A673 (cell line): Measurements from ENCODE around the gene SENP7. TPM values are rescaled to one million over a fixed set of nuclear protein-coding genes. Genes with fewer than 3 reads are reported as not detected.

Source experiments
- BruUV-seq: library from RNA; stranded (reverse); fragments of 400-500 nt; replicated peaks from 2 replicates; lab custom pipeline; 2021; lab: Mats Ljungman, UMichigan
- CTCF ChIA-PET: fragments of 300-600 bp; sonication (Branson Sonifier 250); formaldehyde crosslinking; loops from one replicate; lab custom pipeline; 2022; ENCODE audit warnings: antibody characterized with exemption; lab: Charles Lee
- POLR2A ChIA-PET: fragments of 300-600 bp; sonication (Branson Sonifier 250); formaldehyde crosslinking; loops from one replicate; lab custom pipeline; 2022; ENCODE audit warnings: antibody characterized with exemption; ENCODE audit not compliant: low non-redundant PET; lab: Charles Lee
- DNase-seq: peaks from one replicate; pipeline ENCODE4 v3.0.0-alpha.2; 2015; ENCODE audit warnings: low spot score
- H3K27ac ChIP-seq: fragments of 200-600 bp; sonication (generic); 2 replicates; pipeline ENCODE4 v1.5.1; 2016; ENCODE audit warnings: mixed run types, low read depth, mild to moderate bottlenecking, mixed read lengths, antibody characterized with exemption, low read length; ENCODE audit not compliant: poor library complexity, severe bottlenecking
- H3K27me3 ChIP-seq: fragments of 200-600 bp; sonication (generic); replicated peaks from 2 replicates; pipeline ENCODE4 v1.6.1; 2017; ENCODE audit warnings: mixed run types, low read depth, mild to moderate bottlenecking, mixed read lengths, antibody characterized with exemption, low read length; ENCODE audit not compliant: insufficient read depth, poor library complexity
- H3K36me3 ChIP-seq: fragments of 200-600 bp; sonication (generic); 2 replicates; pipeline ENCODE4 v1.6.1; 2016; ENCODE audit warnings: mixed run types, mild to moderate bottlenecking, mixed read lengths, antibody characterized with exemption, low read length; ENCODE audit not compliant: insufficient read depth, poor library complexity, severe bottlenecking
- H3K4me1 ChIP-seq: fragments of 200-600 bp; sonication (generic); 2 replicates; pipeline ENCODE4 v1.6.1; 2017; ENCODE audit warnings: mixed run types, mild to moderate bottlenecking, mixed read lengths, antibody characterized with exemption, low read length; ENCODE audit not compliant: insufficient read depth, poor library complexity, severe bottlenecking
- H3K4me3 ChIP-seq: fragments of 200-600 bp; sonication (generic); 2 replicates; pipeline ENCODE4 v1.5.1; 2016; ENCODE audit warnings: low read depth, mixed run types, mild to moderate bottlenecking, mixed read lengths, low read length; ENCODE audit not compliant: poor library complexity, severe bottlenecking
- H3K9me3 ChIP-seq: fragments of 200-600 bp; sonication (generic); 2 replicates; pipeline ENCODE4 v1.6.1; 2016; ENCODE audit warnings: mixed run types, low read depth, mild to moderate bottlenecking, mixed read lengths, antibody characterized with exemption, low read length; ENCODE audit not compliant: poor library complexity, severe bottlenecking
- EZH2 ChIP-seq: fragments of 200-600 bp; sonication (generic); IDR thresholded peaks from 2 replicates; pipeline ENCODE4 v1.6.1; 2017; ENCODE audit warnings: borderline replicate concordance, low read depth, mild to moderate bottlenecking, mixed read lengths, antibody characterized with exemption, low read length; ENCODE audit not compliant: poor library complexity, severe bottlenecking
- intact Hi-C: fragments of 100-400 bp; cut with micrococcal nuclease; formaldehyde crosslinking; loops from one replicate; pipeline ENCODE4 v1.10.0; 2022; ENCODE audit not compliant: unreplicated experiment
- total RNA-seq: library from RNA; stranded (reverse); gene quantifications from 2 replicates; pipeline ENCODE4 v1.2.3, GENCODE V29; 2021
- TF ChIP-seq, protein P1 (sequence below): fragments of 300-800, 200-600 bp; sonication (generic); conservative IDR thresholded peaks from 2 replicates; pipeline ENCODE4 v1.5.1; 2017; ENCODE audit warnings: low read depth, mild to moderate bottlenecking, antibody characterized with exemption, low read length, moderate library complexity, mixed read lengths

The SENP7 gene
- total RNA-seq, 1 experiment from 2014 or later, result 10.2 TPM

DNA sequence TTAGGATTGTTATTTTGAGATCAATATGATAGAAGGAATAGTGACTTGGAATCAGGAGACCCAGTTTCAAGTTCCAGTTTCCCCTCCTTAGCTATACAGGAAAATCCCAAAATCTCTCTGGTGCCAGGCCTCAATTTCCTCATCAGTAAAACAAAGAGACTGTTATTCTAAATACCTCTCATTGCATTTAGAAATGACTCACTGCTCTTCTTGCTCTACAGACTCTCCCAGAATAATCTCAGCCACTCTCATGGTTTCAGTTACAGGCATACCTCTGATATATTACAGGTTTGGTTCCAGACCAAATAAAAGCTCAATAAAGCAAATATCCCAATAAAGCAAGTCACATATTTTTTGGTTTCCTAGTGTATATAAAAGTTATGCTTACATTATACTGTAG lies 221.0 kb downstream of the SENP7 start:
- H3K27ac ChIP-seq, result no peak overlapping the region
- no peaks in the 10 kb centered on the region for H3K9me3 ChIP-seq
- H3K4me1 ChIP-seq, result no peaks in the 10 kb centered on the region
- BruUV-seq, result no TSS peak
- H3K27me3 ChIP-seq, result no peaks in the 10 kb centered on the region
- TF ChIP-seq, protein P1, sequence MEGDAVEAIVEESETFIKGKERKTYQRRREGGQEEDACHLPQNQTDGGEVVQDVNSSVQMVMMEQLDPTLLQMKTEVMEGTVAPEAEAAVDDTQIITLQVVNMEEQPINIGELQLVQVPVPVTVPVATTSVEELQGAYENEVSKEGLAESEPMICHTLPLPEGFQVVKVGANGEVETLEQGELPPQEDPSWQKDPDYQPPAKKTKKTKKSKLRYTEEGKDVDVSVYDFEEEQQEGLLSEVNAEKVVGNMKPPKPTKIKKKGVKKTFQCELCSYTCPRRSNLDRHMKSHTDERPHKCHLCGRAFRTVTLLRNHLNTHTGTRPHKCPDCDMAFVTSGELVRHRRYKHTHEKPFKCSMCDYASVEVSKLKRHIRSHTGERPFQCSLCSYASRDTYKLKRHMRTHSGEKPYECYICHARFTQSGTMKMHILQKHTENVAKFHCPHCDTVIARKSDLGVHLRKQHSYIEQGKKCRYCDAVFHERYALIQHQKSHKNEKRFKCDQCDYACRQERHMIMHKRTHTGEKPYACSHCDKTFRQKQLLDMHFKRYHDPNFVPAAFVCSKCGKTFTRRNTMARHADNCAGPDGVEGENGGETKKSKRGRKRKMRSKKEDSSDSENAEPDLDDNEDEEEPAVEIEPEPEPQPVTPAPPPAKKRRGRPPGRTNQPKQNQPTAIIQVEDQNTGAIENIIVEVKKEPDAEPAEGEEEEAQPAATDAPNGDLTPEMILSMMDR, result no peak
- TF ChIP-seq EZH2, result no peak
- CTCF ChIA-PET, result no interaction called here
- intact Hi-C loops, result no loop called here
- H3K4me3 ChIP-seq, result no peak overlapping the region
- H3K36me3 ChIP-seq, result no peaks in the 10 kb centered on the region
- no peak for DNase-seq
- POLR2A ChIA-PET, result no interaction called here

DNA sequence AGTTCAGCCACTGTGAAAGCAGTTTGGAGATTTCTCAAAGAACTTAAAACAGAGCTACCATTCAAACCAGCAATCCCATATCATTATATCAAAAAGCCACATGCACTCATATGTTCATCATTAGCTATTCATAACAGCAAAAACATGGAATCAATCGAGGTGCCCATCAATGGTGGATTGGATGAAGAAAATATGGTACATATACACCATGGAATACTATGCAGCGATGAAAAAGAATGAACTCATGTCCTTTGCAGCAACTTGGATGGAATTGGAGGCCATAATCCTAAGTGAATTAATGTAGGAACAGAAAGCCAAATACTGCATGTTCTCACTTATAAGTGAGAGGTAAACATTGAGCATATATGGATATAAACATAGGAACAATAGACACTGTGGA lies 224.7 kb downstream of the SENP7 start:
- H3K27ac ChIP-seq, result no peak overlapping the region
- POLR2A ChIA-PET, result no interaction called here

GRCh38 chr3:101284757-101285156 lies 228.3 kb downstream of the SENP7 start:
- no peaks in the 10 kb centered on the region for H3K36me3 ChIP-seq
- CTCF ChIA-PET, result no interaction called here
- no peaks in the 10 kb centered on the region for H3K9me3 ChIP-seq
- no peak overlapping the region for H3K4me3 ChIP-seq
- POLR2A ChIA-PET, result no interaction called here
- no peak for DNase-seq
- TF ChIP-seq, protein P1, result no peak
- no peak for TF ChIP-seq EZH2
- H3K4me1 ChIP-seq, result no peaks in the 10 kb centered on the region
- H3K27me3 ChIP-seq, result no peaks in the 10 kb centered on the region
- intact Hi-C loops, result no loop called here
- no TSS peak for BruUV-seq
- H3K27ac ChIP-seq, result no peak overlapping the region

More for the DNA sequence above, 224.7 kb downstream of the SENP7 start:
- TF ChIP-seq EZH2, result no peak
- TF ChIP-seq, protein P1, result no peak
- Histone ChIP-seq H3K36me3 (no peaks in the 10 kb centered on the region), H3K9me3 (no peaks in the 10 kb centered on the region), H3K4me1 (no peaks in the 10 kb centered on the region), H3K4me3 (no peak overlapping the region), H3K27me3 (no peaks in the 10 kb centered on the region)
- intact Hi-C loops, result no loop called here
- CTCF ChIA-PET, result no interaction called here
- BruUV-seq, result no TSS peak
- DNase-seq, result no peak
